IPS-18a (cell line): ENCODE results near the gene PTPRE.

Experiments
- H3K27ac ChIP-seq: one replicate; pipeline ENCODE4 v1.5.1; 2013; ENCODE audit warnings: low read length
- H3K27me3 ChIP-seq: one replicate; pipeline ENCODE4 v1.6.1; 2013; ENCODE audit warnings: mild to moderate bottlenecking, low read length; ENCODE audit not compliant: control insufficient read depth, insufficient read depth
- H3K36me3 ChIP-seq: one replicate; pipeline ENCODE4 v1.6.1; 2013; ENCODE audit warnings: low read depth, low read length; ENCODE audit not compliant: control insufficient read depth
- H3K4me1 ChIP-seq: one replicate; pipeline ENCODE4 v1.6.1; 2013; ENCODE audit warnings: low read depth, low read length; ENCODE audit not compliant: control insufficient read depth
- H3K4me3 ChIP-seq: one replicate; pipeline ENCODE4 v1.5.1; 2013; ENCODE audit warnings: low read length
- H3K9ac ChIP-seq: one replicate; pipeline ENCODE4 v1.6.1; 2013; ENCODE audit warnings: mild to moderate bottlenecking, low read length, moderate library complexity
- H3K9me3 ChIP-seq: one replicate; pipeline ENCODE4 v1.6.1; 2013; ENCODE audit warnings: low read depth, low read length; ENCODE audit not compliant: control insufficient read depth

The PTPRE gene

GRCh38 chr10:128077155-128077875 lies 170.4 kb downstream of the PTPRE start:
- H3K36me3 ChIP-seq, result no peaks in the 10 kb centered on the region
- H3K9ac ChIP-seq, result no peak overlapping the region
- H3K4me1 ChIP-seq, result no peaks in the 10 kb centered on the region
- no peaks in the 10 kb centered on the region for H3K9me3 ChIP-seq
- no peak overlapping the region for H3K27ac ChIP-seq
- H3K27me3 ChIP-seq, result no peaks in the 10 kb centered on the region
- no peak overlapping the region for H3K4me3 ChIP-seq

GRCh38 chr10:128078136-128078969 lies 171.4 kb downstream of the PTPRE start:
- Histone ChIP-seq H3K36me3 (no peaks in the 10 kb centered on the region), H3K4me3 (no peak overlapping the region), H3K9me3 (no peaks in the 10 kb centered on the region), H3K4me1 (no peaks in the 10 kb centered on the region), H3K9ac (no peak overlapping the region), H3K27ac (no peak overlapping the region), H3K27me3 (no peaks in the 10 kb centered on the region)

GRCh38 chr10:128080231-128080630 lies 173.3 kb downstream of the PTPRE start:
- Histone ChIP-seq H3K9ac (no peak overlapping the region), H3K36me3 (no peaks in the 10 kb centered on the region), H3K4me3 (no peak overlapping the region), H3K4me1 (peaks cover 5% of the 10 kb centered on the region), H3K27ac (no peak overlapping the region), H3K27me3 (no peaks in the 10 kb centered on the region), H3K9me3 (no peaks in the 10 kb centered on the region)

GRCh38 chr10:128080641-128081040 lies 173.7 kb downstream of the PTPRE start:
- Histone ChIP-seq H3K36me3 (no peaks in the 10 kb centered on the region), H3K4me3 (no peak overlapping the region), H3K9me3 (no peaks in the 10 kb centered on the region), H3K27me3 (no peaks in the 10 kb centered on the region), H3K27ac (no peak overlapping the region), H3K9ac (no peak overlapping the region), H3K4me1 (peaks cover 9% of the 10 kb centered on the region)

- H3K9ac ChIP-seq, result no peak overlapping the region
- H3K4me1 ChIP-seq, result peaks cover 15% of the 10 kb centered on the region
- H3K27me3 ChIP-seq, result no peaks in the 10 kb centered on the region
- H3K27ac ChIP-seq, result no peak overlapping the region
- no peak overlapping the region for H3K4me3 ChIP-seq
- H3K36me3 ChIP-seq, result no peaks in the 10 kb centered on the region
- H3K9me3 ChIP-seq, result no peaks in the 10 kb centered on the region
Measured at GRCh38 chr10:128081222-128081621, 174.3 kb downstream of the PTPRE start.

- H3K9ac ChIP-seq, result no peak overlapping the region
- H3K9me3 ChIP-seq, result no peaks in the 10 kb centered on the region
- no peaks in the 10 kb centered on the region for H3K27me3 ChIP-seq
- peaks cover 19% of the 10 kb centered on the region for H3K4me1 ChIP-seq
- no peak overlapping the region for H3K4me3 ChIP-seq
- no peaks in the 10 kb centered on the region for H3K36me3 ChIP-seq
- no peak overlapping the region for H3K27ac ChIP-seq
Measured at GRCh38 chr10:128081720-128082119, 174.8 kb downstream of the PTPRE start.

GRCh38 chr10:128083191-128083895 lies 176.4 kb downstream of the PTPRE start:
- H3K9ac ChIP-seq, result no peak overlapping the region
- H3K36me3 ChIP-seq, result no peaks in the 10 kb centered on the region
- H3K9me3 ChIP-seq, result no peaks in the 10 kb centered on the region
- H3K27me3 ChIP-seq, result no peaks in the 10 kb centered on the region
- H3K27ac ChIP-seq, result no peak overlapping the region
- peaks cover 19% of the 10 kb centered on the region for H3K4me1 ChIP-seq
- no peak overlapping the region for H3K4me3 ChIP-seq

GRCh38 chr10:128084364-128084763 lies 177.5 kb downstream of the PTPRE start:
- Histone ChIP-seq H3K27me3 (no peaks in the 10 kb centered on the region), H3K9me3 (no peaks in the 10 kb centered on the region), H3K27ac (no peak overlapping the region), H3K4me1 (peaks cover 19% of the 10 kb centered on the region), H3K9ac (no peak overlapping the region), H3K36me3 (no peaks in the 10 kb centered on the region), H3K4me3 (no peak overlapping the region)

GRCh38 chr10:128084991-128085390 lies 178.1 kb downstream of the PTPRE start:
- Histone ChIP-seq H3K9ac (no peak overlapping the region), H3K27me3 (no peaks in the 10 kb centered on the region), H3K4me3 (no peak overlapping the region), H3K9me3 (no peaks in the 10 kb centered on the region), H3K36me3 (no peaks in the 10 kb centered on the region), H3K27ac (no peak overlapping the region), H3K4me1 (peaks cover 19% of the 10 kb centered on the region)

- Histone ChIP-seq H3K27me3 (no peaks in the 10 kb centered on the region), H3K4me3 (no peak overlapping the region), H3K9ac (no peak overlapping the region), H3K27ac (no peak overlapping the region), H3K4me1 (peaks cover 19% of the 10 kb centered on the region), H3K9me3 (no peaks in the 10 kb centered on the region), H3K36me3 (no peaks in the 10 kb centered on the region)
Measured at GRCh38 chr10:128086003-128086863, 179.3 kb downstream of the PTPRE start.
